Measurements from ENCODE around the gene PMP22.

- TF ChIP-seq ETV6 (CRISPR knock-in tag; conservative IDR thresholded peaks at IDR 0.05) (no peak), E2F2 (CRISPR knock-in tag; IDR thresholded peaks at IDR 0.05; ENCODE audit: borderline replicate concordance) (no peak), ESRRA (CRISPR knock-in tag; IDR thresholded peaks at IDR 0.05; ENCODE audit: low read depth) (no peak), ZNF460 (CRISPR knock-in tag; IDR thresholded peaks at IDR 0.05; ENCODE audit: borderline replicate concordance) (no peak), ZNF660 (CRISPR knock-in tag; IDR thresholded peaks at IDR 0.05; ENCODE audit: borderline replicate concordance, low read depth) (no peak), ZNF274 (CRISPR knock-in tag; IDR thresholded peaks at IDR 0.05) (no peak)
- TF ChIP-seq, protein P1, sequence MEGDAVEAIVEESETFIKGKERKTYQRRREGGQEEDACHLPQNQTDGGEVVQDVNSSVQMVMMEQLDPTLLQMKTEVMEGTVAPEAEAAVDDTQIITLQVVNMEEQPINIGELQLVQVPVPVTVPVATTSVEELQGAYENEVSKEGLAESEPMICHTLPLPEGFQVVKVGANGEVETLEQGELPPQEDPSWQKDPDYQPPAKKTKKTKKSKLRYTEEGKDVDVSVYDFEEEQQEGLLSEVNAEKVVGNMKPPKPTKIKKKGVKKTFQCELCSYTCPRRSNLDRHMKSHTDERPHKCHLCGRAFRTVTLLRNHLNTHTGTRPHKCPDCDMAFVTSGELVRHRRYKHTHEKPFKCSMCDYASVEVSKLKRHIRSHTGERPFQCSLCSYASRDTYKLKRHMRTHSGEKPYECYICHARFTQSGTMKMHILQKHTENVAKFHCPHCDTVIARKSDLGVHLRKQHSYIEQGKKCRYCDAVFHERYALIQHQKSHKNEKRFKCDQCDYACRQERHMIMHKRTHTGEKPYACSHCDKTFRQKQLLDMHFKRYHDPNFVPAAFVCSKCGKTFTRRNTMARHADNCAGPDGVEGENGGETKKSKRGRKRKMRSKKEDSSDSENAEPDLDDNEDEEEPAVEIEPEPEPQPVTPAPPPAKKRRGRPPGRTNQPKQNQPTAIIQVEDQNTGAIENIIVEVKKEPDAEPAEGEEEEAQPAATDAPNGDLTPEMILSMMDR (CRISPR knock-in tag; IDR thresholded peaks at IDR 0.05): no peak
Measured at GRCh38 chr17:15265131-15265530, at the start of gene PMP22.

All from HepG2 (cell line).